NOMO-1 (cell line): Measurements from ENCODE around the gene KRTAP10-10.
"Not testable (repeated sequence)": the region's sequence is repeated elsewhere in the genome, so short reads cannot be mapped to it uniquely, and the experiment has no call there.

Source experiments
- DNase-seq, 2 experiments: peaks; one replicate each; lab custom pipeline; 2025; ENCODE audit not compliant: unreplicated experiment in 2 of 2; lab: John Stamatoyannopoulos, UW

Gene KRTAP10-10

GRCh38 chr21:44671911-44672310 is 34.8 kb downstream of the KRTAP10-10 start:
- DNase-seq = no peak

GRCh38 chr21:44677881-44678280 is 40.7 kb downstream of the KRTAP10-10 start:
- DNase-seq = no peak

- no peak for DNase-seq
These were observed 44.0 kb downstream of the KRTAP10-10 start for GRCh38 chr21:44681152-44681551.

- no peak for DNase-seq
These were observed 44.9 kb downstream of the KRTAP10-10 start, which contains the start of gene KRTAP12-1 for GRCh38 chr21:44681861-44682579. Gene KRTAP12-1 (minus strand): TSS chr21:44682163. CDS start chr21:44682123, 40 bp downstream.

- DNase-seq = no peak
These were observed 45.5 kb downstream of the KRTAP10-10 start for GRCh38 chr21:44682580-44683151.

- DNase-seq = no peak
These were observed 46.9 kb downstream of the KRTAP10-10 start for GRCh38 chr21:44684077-44684476.

GRCh38 chr21:44684483-44684882 is 47.3 kb downstream of the KRTAP10-10 start:
- no peak for DNase-seq

GRCh38 chr21:44685050-44685449 is 47.9 kb downstream of the KRTAP10-10 start:
- not testable (repeated sequence) for DNase-seq

- no peak for DNase-seq
These were observed 49.0 kb downstream of the KRTAP10-10 start for GRCh38 chr21:44686000-44686781.

- DNase-seq = no peak
These were observed 49.8 kb downstream of the KRTAP10-10 start for GRCh38 chr21:44686843-44687561.

GRCh38 chr21:44687671-44688070 is 50.5 kb downstream of the KRTAP10-10 start:
- no peak for DNase-seq
